HG03108 (cell line): Measurements from ENCODE around the gene TMSB15A.
"Not testable (repeated sequence)": the region's sequence is repeated elsewhere in the genome, so short reads cannot be mapped to it uniquely, and the experiment has no call there.

ENCODE experiments used
- ATAC-seq: cut with Tn5 transposase; IDR thresholded peaks from one replicate; pipeline ENCODE4 v1.9.1; 2021; ENCODE audit warnings: moderate library complexity; ENCODE audit not compliant: unreplicated experiment

The TMSB15A gene

GRCh38 chrX:102515975-102516941 is at the start of gene TMSB15A:
TMSB15A (minus strand) TSS chrX:102516739.
- ATAC-seq, result peak; percentile 49

GRCh38 chrX:102560423-102561068 is 44.0 kb upstream of the TMSB15A start:
- no peak for ATAC-seq

- ATAC-seq, result no peak
Observed at GRCh38 chrX:102558607-102559006, 42.1 kb upstream of the TMSB15A start.

GRCh38 chrX:102548231-102548630 is 31.7 kb upstream of the TMSB15A start:
- no peak for ATAC-seq

GRCh38 chrX:102546828-102547493 is 30.4 kb upstream of the TMSB15A start:
- ATAC-seq, result no peak

GRCh38 chrX:102546175-102546574 is 29.6 kb upstream of the TMSB15A start:
- not testable (repeated sequence) for ATAC-seq

- ATAC-seq, result no peak
Observed at GRCh38 chrX:102535958-102536357, 19.4 kb upstream of the TMSB15A start.

GRCh38 chrX:102517326-102517725 is 787 bp upstream of the TMSB15A start:
- ATAC-seq, result no peak

- ATAC-seq, result no peak
Observed at GRCh38 chrX:102514536-102514935, 2.0 kb downstream of the TMSB15A start.

GRCh38 chrX:102498732-102499131 is 17.8 kb downstream of the TMSB15A start:
- no peak for ATAC-seq

- no peak for ATAC-seq
Observed at GRCh38 chrX:102491766-102492165, 24.8 kb downstream of the TMSB15A start.

- not testable (repeated sequence) for ATAC-seq
Observed at GRCh38 chrX:102478765-102479164, 37.8 kb downstream of the TMSB15A start.

- ATAC-seq, result not testable (repeated sequence)
Observed at GRCh38 chrX:102471762-102472220, 44.7 kb downstream of the TMSB15A start, which contains the start of gene TCP11X2. TCP11X2 (minus strand) TSS chrX:102471812.

- ATAC-seq, result not testable (repeated sequence)
Observed at GRCh38 chrX:102470215-102470614, 46.3 kb downstream of the TMSB15A start.
